GDM1 (cell line): ENCODE measurements around the gene ASTN2.
"Not testable (repeated sequence)": the region's sequence is repeated elsewhere in the genome, so short reads cannot be mapped to it uniquely, and the experiment has no call there.

Experiments used
- DNase-seq: peaks from one replicate; lab custom pipeline; 2025; lab: John Stamatoyannopoulos, UW

ASTN2 gene

GRCh38 chr9:116913536-116913935 lies 501.3 kb downstream of the ASTN2 start:
- no peak for DNase-seq

GRCh38 chr9:116910201-116910600 lies 504.7 kb downstream of the ASTN2 start:
- DNase-seq = no peak

DNA sequence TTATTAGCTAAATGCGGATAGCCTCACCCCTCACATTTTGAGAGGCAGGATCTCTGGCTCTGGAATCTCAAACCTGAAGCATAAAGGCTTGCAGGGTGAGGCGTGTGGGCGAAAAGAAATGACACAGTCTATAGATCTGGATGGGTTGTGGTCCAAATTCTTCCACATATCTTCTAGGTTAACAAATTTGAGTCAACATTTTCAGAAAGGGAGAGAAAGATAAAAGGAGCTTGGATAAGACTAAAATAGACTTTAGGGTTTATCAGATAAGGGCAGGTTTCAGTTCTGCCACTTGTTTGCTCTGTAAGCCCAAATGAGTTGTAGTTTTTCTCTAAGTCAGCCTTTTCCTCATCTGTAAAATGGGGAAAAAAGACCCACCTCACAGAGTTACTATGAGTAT lies 506.9 kb downstream of the ASTN2 start:
- DNase-seq = no peak

DNA sequence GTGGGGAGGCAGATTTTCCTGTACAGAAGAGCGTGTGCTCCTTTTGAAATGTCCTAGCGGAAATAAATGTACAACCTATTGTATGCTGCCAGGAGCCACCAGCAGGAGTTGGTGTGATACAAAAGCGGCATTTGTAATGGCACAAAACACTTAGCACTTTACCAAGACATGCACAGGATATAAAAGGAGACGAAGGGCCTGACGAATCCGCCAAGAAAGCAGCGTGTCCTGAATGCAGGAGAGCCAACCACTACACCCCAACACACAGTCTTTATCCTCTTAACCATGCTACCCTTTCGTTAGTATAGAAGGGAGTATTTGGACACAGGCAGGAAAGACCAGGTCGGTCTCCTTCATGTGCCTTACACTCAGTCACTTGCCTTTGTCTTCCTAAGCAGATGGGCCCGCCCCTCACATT lies 509.7 kb downstream of the ASTN2 start:
- DNase-seq = no peak

DNA sequence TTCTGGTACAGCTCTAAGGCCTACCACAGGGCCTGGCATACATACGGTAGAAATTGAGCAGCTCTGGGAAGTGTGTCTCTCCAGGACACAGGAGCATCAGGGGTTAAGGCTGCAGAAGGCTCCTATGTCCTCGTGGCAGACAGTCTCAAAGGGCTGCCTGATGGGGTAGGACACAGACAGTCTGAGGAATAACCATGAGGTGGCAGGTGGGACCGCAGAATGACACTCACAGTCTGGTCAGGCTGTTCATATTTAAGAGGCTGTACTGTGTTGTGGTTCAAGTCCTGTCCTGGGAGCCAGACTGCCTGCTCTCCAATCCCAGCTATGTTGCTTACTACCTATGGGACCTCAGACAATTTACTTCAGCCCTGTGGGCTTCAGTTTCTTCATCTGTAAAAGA lies 510.7 kb downstream of the ASTN2 start:
- no peak for DNase-seq

GRCh38 chr9:116901260-116901659 lies 513.6 kb downstream of the ASTN2 start:
- no peak for DNase-seq

GRCh38 chr9:116900543-116900942 lies 514.3 kb downstream of the ASTN2 start:
- no peak for DNase-seq

- no peak for DNase-seq
Measured at GRCh38 chr9:116900007-116900367, 514.9 kb downstream of the ASTN2 start.

DNA sequence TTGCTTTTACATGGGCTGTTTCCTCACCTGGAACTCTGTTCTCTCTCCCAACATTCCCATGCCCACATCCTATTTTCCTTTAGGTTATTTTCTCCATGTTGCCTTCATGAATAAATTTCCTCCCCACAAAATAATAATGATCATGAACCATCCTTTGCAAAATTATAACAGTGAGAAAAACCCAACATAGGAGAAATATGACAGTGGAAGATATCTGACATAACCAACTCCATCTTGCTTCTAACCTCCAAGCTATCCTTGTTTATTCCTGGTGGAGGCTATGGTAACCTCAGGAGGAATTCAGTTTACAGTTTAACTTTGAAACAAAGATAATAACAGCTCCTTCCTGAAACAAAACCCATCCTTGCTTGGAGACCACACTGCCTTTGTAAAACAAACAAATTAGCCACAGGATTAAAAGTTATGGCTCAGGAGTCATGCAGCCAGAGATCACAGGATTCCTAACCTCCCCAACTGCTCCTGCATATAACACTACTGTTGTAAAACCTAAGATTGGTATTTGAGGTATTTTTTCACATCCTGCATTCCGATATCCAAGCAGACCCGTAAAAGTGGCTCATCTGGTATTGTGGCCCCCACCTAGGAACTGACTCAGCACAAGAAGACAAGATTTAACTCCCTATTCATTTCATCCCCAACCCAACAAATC lies 515.4 kb downstream of the ASTN2 start:
- no peak for DNase-seq

DNA sequence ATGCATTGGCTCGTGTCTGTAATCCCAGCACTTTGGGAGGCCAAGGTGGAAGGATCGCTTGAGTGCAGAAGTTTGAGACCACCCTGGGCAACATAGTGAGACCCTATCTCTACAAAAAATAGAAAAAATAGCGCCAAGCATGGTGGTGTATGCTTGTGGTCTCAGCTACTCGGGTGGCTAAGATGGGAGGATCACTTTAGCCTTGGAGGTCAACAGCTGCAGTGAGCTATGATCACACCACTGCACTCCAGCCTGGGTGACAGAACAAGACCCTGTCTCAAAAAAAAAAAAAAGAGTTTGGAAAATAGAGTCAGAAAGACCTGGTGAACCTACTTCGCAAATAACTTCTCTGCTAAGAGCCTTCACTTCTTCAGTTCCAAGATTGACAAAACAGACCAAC lies 516.7 kb downstream of the ASTN2 start:
- DNase-seq = not testable (repeated sequence)

- DNase-seq = no peak
Measured at GRCh38 chr9:116897201-116897600, 517.7 kb downstream of the ASTN2 start.

DNA sequence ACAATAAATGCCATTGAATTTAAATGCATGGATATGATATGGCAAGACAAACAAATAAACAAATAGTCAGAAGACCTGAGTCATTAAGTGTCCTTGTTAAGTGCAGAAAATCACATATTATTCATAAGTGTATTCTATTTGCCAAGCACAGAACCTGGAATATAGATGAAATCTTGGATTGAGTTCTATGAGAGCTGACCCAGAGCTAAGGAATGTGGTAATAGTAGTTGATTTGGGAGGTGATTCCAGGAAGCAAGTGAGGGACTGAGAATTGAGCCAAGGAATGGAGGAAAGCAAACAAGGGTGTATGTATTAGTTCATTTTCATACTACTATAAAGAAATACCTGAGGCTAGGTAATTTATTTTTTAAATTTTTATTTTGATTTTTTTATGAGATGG lies 518.9 kb downstream of the ASTN2 start:
- DNase-seq = no peak

- no peak for DNase-seq
Measured at GRCh38 chr9:116891424-116891823, 523.4 kb downstream of the ASTN2 start.

GRCh38 chr9:116888476-116888875 lies 526.4 kb downstream of the ASTN2 start:
- not testable (repeated sequence) for DNase-seq

- no peak for DNase-seq
Measured at GRCh38 chr9:116888066-116888465, 526.8 kb downstream of the ASTN2 start.

- DNase-seq = no peak
Measured at GRCh38 chr9:116883676-116884075, 531.2 kb downstream of the ASTN2 start.

GRCh38 chr9:116877072-116877471 lies 537.8 kb downstream of the ASTN2 start:
- no peak for DNase-seq

- DNase-seq = no peak
Measured at GRCh38 chr9:116875576-116875975, 539.3 kb downstream of the ASTN2 start.

GRCh38 chr9:116873937-116874914 lies 540.6 kb downstream of the ASTN2 start:
- DNase-seq = no peak

DNA sequence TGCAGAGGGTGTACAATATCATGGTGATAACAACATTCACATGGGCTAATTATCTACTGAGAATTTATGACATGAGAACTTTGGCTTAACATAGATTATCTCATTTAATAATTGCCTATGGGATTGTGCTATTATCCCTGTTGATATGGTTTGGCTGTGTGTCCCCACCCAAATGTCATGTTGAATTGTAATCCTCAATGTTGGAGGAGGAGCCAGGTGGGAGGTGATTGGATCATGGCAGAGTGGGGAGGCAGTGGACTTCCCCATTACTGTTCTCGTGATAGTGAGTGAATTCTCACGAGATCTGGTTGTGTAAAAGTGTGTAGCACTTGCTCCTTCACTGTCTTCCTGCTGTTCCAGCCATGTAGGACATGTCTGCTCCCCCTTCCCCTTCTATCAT lies 541.4 kb downstream of the ASTN2 start:
- no peak for DNase-seq

DNA sequence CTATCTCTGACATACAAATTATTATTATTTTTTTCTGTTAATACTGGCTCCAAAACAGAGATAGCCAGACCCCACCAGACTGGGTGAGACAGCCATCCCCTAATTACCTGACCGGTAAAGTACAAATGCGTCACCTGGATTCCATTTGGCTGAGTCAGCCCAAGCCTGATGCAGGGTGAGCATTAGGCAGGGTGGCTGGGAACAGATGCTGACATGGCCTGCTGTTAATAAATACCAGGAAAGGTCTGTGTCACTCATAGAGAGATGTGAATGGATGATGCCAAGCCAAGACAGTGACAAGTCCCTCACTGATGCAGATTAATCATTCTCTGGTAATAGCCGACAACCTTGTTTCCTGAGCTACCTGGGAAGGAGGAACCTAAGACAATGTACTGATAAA lies 544.3 kb downstream of the ASTN2 start:
- no peak for DNase-seq

GRCh38 chr9:116868201-116868600 lies 546.7 kb downstream of the ASTN2 start:
- no peak for DNase-seq

GRCh38 chr9:116861321-116861720 lies 553.5 kb downstream of the ASTN2 start:
- no peak for DNase-seq
